Measurements from ENCODE around the gene CLPTM1. TPM values are rescaled to one million over a fixed set of nuclear protein-coding genes. Genes with fewer than 3 reads are reported as not detected.

CLPTM1 gene
- total and polyA plus RNA-seq, 9 of the 15 experiments (the other 6 are each of a cell fraction or from before 2014, with no cell fraction given), result 0.37 to 96.0 (median 27.5) TPM

GRCh38 chr19:45001087-45001739 is 46.0 kb downstream of the CLPTM1 start, which contains the start of gene RELB (continued):
- no peak for TF ChIP-seq MGA (IDR thresholded peaks at IDR 0.05)
- peak in 1 of 2 experiments; percentile 64; a peak in 1 of 4 replicates for TF ChIP-seq UBTF (IDR thresholded peaks at IDR 0.05; ENCODE audit: borderline replicate concordance in 1 of 2, low read depth in 2 of 2, low read length in 2 of 2)
- no peak for TF ChIP-seq SNRNP70 (optimal IDR thresholded peaks at IDR 0.05; ENCODE audit: low read depth, low read length)
- TF ChIP-seq ZNF12 (CRISPR knock-in tag; IDR thresholded peaks at IDR 0.05), result no peak
- TF ChIP-seq NFRKB (IDR thresholded peaks at IDR 0.05; ENCODE audit: low read depth), result no peak
- no peak for TF ChIP-seq CTCF (IDR thresholded peaks at IDR 0.05 in 2 of 3, conservative IDR thresholded peaks at IDR 0.05 in 1 of 3; ENCODE audit: insufficient read depth in 2 of 3, low read depth in 1 of 3, low read length in 3 of 3)
- 0 out of 2 replicates have a peak, but pooled peaks have one; percentile 42 for TF ChIP-seq POLR2G (IDR thresholded peaks at IDR 0.05; ENCODE audit: low read depth, low read length)
- TF ChIP-seq NFE2L1 (tag; IDR thresholded peaks at IDR 0.05; ENCODE audit: borderline replicate concordance, low read depth), result no peak
- no peak; the same call in 1 of the 2 replicates for TF ChIP-seq NR2C2 (CRISPR knock-in tag; IDR thresholded peaks at IDR 0.05)
- no peak for TF ChIP-seq NR2C2 (tag; IDR thresholded peaks at IDR 0.05)

Data from K562 (cell line).